HCT116 (cell line): Measurements from ENCODE around the gene ADGRB2. TPM values are rescaled to one million over a fixed set of nuclear protein-coding genes. Genes with fewer than 3 reads are reported as not detected.

Experiments
- ATAC-seq: fragments of 200-7000 bp; cut with Tn5 transposase; 2 replicates; pipeline ENCODE4 v1.9.1; 2020; ENCODE audit warnings: mild to moderate bottlenecking, moderate library complexity
- BruUV-seq: library from RNA; stranded (reverse); fragments of 400-500 nt; replicated peaks from 2 replicates; lab custom pipeline; 2021; lab: Mats Ljungman, UMichigan
- CTCF ChIA-PET: fragments of 300-600 bp; sonication (Branson Sonifier 250); formaldehyde crosslinking; loops from one replicate; lab custom pipeline; 2021; ENCODE audit warnings: antibody characterized with exemption; lab: Charles Lee
- POLR2A ChIA-PET: fragments of 300-600, 350-600 bp; sonication (Branson Sonifier 250); formaldehyde crosslinking; loops from one replicate; lab custom pipeline; 2021; ENCODE audit warnings: antibody characterized with exemption; lab: Charles Lee
- RAD21 ChIA-PET, 2 experiments: fragments of 300-600 bp; sonication (Branson Sonifier 250); formaldehyde crosslinking; loops; one replicate each; lab custom pipeline; 2023; ENCODE audit warnings: low total read pairs in 2 of 2; ENCODE audit not compliant: uncharacterized antibody in 2 of 2, unreplicated experiment in 2 of 2, low non-redundant PET in 1 of 2; lab: Charles Lee
- DNase-seq: peaks from one replicate; pipeline ENCODE4 v3.0.0-alpha.2; 2010; ENCODE audit warnings: low read depth, low spot score
- H2AFZ ChIP-seq: fragments of 200-600 bp; shearing (Covaris generic), sonication (generic); 2 replicates; pipeline ENCODE4 v1.6.1; 2017; ENCODE audit warnings: low read depth, mixed run types, mixed read lengths, antibody characterized with exemption, low read length; ENCODE audit not compliant: poor library complexity, severe bottlenecking
- H3K27ac ChIP-seq: 2 replicates; pipeline ENCODE4 v1.5.1; 2012; ENCODE audit warnings: low read depth, low read length
- H3K27me3 ChIP-seq: fragments of 200-600 bp; sonication (generic); 2 replicates; pipeline ENCODE4 v1.6.1; 2016; ENCODE audit warnings: mixed run types, low read length, mixed read lengths; ENCODE audit not compliant: insufficient read depth
- H3K36me3 ChIP-seq, 2 experiments: fragments of 200-500 bp in 1 of 2; fragments of 200-600 bp in 1 of 2; sonication (Bioruptor generic) in 1 of 2; sonication (generic) in 1 of 2; 2 replicates each; pipeline versions ENCODE4 v1.5.1 to v1.6.1; 2014 to 2016; ENCODE audit warnings: low read length in 2 of 2, inconsistent platforms in 1 of 2, mixed read lengths in 1 of 2, mixed run types in 1 of 2; ENCODE audit not compliant: insufficient read depth in 2 of 2, control insufficient read depth in 1 of 2
- H3K4me1 ChIP-seq, 2 experiments: fragments of 200-600 bp in 1 of 2; sonication (generic) in 1 of 2; 2 replicates each; pipeline versions ENCODE4 v1.5.1 to v1.6.1; 2012 to 2017; ENCODE audit warnings: low read length in 2 of 2, inconsistent platforms in 1 of 2, mild to moderate bottlenecking in 1 of 2, mixed read lengths in 1 of 2, mixed run types in 1 of 2, moderate library complexity in 1 of 2; ENCODE audit not compliant: insufficient read depth in 2 of 2, control insufficient read depth in 1 of 2
- H3K4me2 ChIP-seq: fragments of 200-600 bp; sonication (generic); 2 replicates; pipeline ENCODE4 v1.6.1; 2017; ENCODE audit warnings: mixed run types, low read length, mixed read lengths
- H3K4me3 ChIP-seq, 2 experiments: fragments of 200-600 bp in 1 of 2; sonication (generic) in 1 of 2; replicated peaks in 1 of 2; 2 replicates each; pipeline ENCODE4 v1.5.1; 2011 to 2016; ENCODE audit warnings: low read length in 2 of 2, control low read depth in 1 of 2, low read depth in 1 of 2, mild to moderate bottlenecking in 1 of 2, mixed read lengths in 1 of 2, mixed run types in 1 of 2
- H3K79me2 ChIP-seq: fragments of 200-600 bp; sonication (generic); 2 replicates; pipeline ENCODE4 v1.6.1; 2017; ENCODE audit warnings: mild to moderate bottlenecking, mixed run types, low read length, moderate library complexity, mixed read lengths; ENCODE audit not compliant: insufficient read depth
- H3K9ac ChIP-seq: fragments of 200-600 bp; sonication (generic); 2 replicates; pipeline ENCODE4 v1.6.1; 2016; ENCODE audit warnings: low read length, mixed read lengths
- H3K9me2 ChIP-seq: fragments of 200-600 bp; sonication (generic), shearing (Covaris generic); 2 replicates; pipeline ENCODE4 v1.6.1; 2017; ENCODE audit warnings: mixed run types, mild to moderate bottlenecking, moderate library complexity; ENCODE audit not compliant: insufficient read depth
- H3K9me3 ChIP-seq, 2 experiments: fragments of 200-500 bp in 1 of 2; fragments of 200-600 bp in 1 of 2; sonication (Bioruptor generic) in 1 of 2; sonication (generic) in 1 of 2; 2 replicates each; pipeline ENCODE4 v1.6.1; 2014 to 2017; ENCODE audit warnings: low read length in 2 of 2, mixed read lengths in 2 of 2, inconsistent platforms in 1 of 2, low read depth in 1 of 2, mild to moderate bottlenecking in 1 of 2, mixed run types in 1 of 2, moderate library complexity in 1 of 2; ENCODE audit not compliant: control insufficient read depth in 1 of 2, insufficient read depth in 1 of 2
- H4K20me1 ChIP-seq: fragments of 200-600 bp; sonication (generic), shearing (Covaris generic); 2 replicates; pipeline ENCODE4 v1.6.1; 2017; ENCODE audit warnings: mixed run types, mild to moderate bottlenecking, moderate library complexity; ENCODE audit not compliant: insufficient read depth
- CBX3 ChIP-seq: IDR thresholded peaks from 2 replicates; pipeline ENCODE4 v1.6.1; 2012; ENCODE audit warnings: low read depth
- CEBPB ChIP-seq: IDR thresholded peaks from 2 replicates; pipeline ENCODE4 v1.6.1; 2012; ENCODE audit warnings: low read depth
- EGR1 ChIP-seq: IDR thresholded peaks from 2 replicates; pipeline ENCODE4 v1.6.1; 2012; ENCODE audit warnings: low read depth
- ELF1 ChIP-seq: IDR thresholded peaks from 2 replicates; pipeline ENCODE4 v1.6.1; 2012; ENCODE audit warnings: low read depth, borderline replicate concordance
- EZH2 ChIP-seq: fragments of 200-600 bp; sonication (generic); IDR thresholded peaks from 2 replicates; pipeline ENCODE4 v1.6.1; 2017; ENCODE audit warnings: antibody characterized with exemption, mixed run types
- FOSL1 ChIP-seq: IDR thresholded peaks from 2 replicates; pipeline ENCODE4 v1.6.1; 2012; ENCODE audit warnings: low read depth
- JUND ChIP-seq: IDR thresholded peaks from 2 replicates; pipeline ENCODE4 v1.6.1; 2012
- POLR2A ChIP-seq: IDR thresholded peaks from 2 replicates; pipeline ENCODE4 v1.7.0; 2011; ENCODE audit warnings: borderline replicate concordance; ENCODE audit not compliant: insufficient read depth, insufficient read length; ENCODE audit errors: extremely low read depth
- POLR2AphosphoS5 ChIP-seq: IDR thresholded peaks from 2 replicates; pipeline ENCODE4 v1.6.1; 2011; ENCODE audit warnings: mild to moderate bottlenecking, low read depth, low read length, moderate library complexity
- RAD21 ChIP-seq: IDR thresholded peaks from 2 replicates; pipeline ENCODE4 v1.6.1; 2012; ENCODE audit warnings: low read depth, mild to moderate bottlenecking
- SIN3A ChIP-seq: IDR thresholded peaks from 2 replicates; pipeline ENCODE4 v1.6.1; 2012; ENCODE audit warnings: low read depth
- SP1 ChIP-seq: IDR thresholded peaks from 2 replicates; pipeline ENCODE4 v1.6.1; 2012; ENCODE audit warnings: low read depth
- SRF ChIP-seq: IDR thresholded peaks from 2 replicates; pipeline ENCODE4 v1.6.1; 2012; ENCODE audit warnings: low read depth
- TCF7L2 ChIP-seq: IDR thresholded peaks from 2 replicates; pipeline ENCODE4 v1.7.0; 2011; ENCODE audit warnings: borderline replicate concordance, inconsistent platforms; ENCODE audit not compliant: insufficient read depth, insufficient read length; ENCODE audit errors: extremely low read depth
- YY1 ChIP-seq: IDR thresholded peaks from 2 replicates; pipeline ENCODE4 v1.6.1; 2011; ENCODE audit warnings: low read length, low read depth, moderate library complexity, mild to moderate bottlenecking; ENCODE audit not compliant: insufficient replicate concordance; ENCODE audit errors: extremely low read depth
- ZFX ChIP-seq: fragments of 450-650 bp; IDR thresholded peaks from 2 replicates; pipeline ENCODE4 v1.6.1; 2017
- intact Hi-C: fragments of 100-400 bp; cut with micrococcal nuclease; formaldehyde crosslinking; loops from 2 replicates; pipeline ENCODE4 v1.10.0; 2022
- total RNA-seq: library from RNA; stranded (reverse); gene quantifications from one replicate; pipeline ENCODE4 v1.2.1, GENCODE V29; 2021; ENCODE audit not compliant: unreplicated experiment
- TF ChIP-seq, protein P1 (sequence below): IDR thresholded peaks from 2 replicates; pipeline ENCODE4 v1.6.1; 2012; ENCODE audit warnings: low read depth
- TF ChIP-seq, protein P2 (sequence below): IDR thresholded peaks from 2 replicates; pipeline ENCODE4 v1.6.1; 2011; ENCODE audit warnings: mild to moderate bottlenecking, low read length, moderate library complexity; ENCODE audit not compliant: insufficient replicate concordance; ENCODE audit errors: extremely low read depth
- TF ChIP-seq, protein P3 (sequence below): IDR thresholded peaks from 2 replicates; pipeline ENCODE4 v1.6.1; 2012

The ADGRB2 gene
- total RNA-seq, 1 experiment from 2014 or later = 10.1 TPM

DNA sequence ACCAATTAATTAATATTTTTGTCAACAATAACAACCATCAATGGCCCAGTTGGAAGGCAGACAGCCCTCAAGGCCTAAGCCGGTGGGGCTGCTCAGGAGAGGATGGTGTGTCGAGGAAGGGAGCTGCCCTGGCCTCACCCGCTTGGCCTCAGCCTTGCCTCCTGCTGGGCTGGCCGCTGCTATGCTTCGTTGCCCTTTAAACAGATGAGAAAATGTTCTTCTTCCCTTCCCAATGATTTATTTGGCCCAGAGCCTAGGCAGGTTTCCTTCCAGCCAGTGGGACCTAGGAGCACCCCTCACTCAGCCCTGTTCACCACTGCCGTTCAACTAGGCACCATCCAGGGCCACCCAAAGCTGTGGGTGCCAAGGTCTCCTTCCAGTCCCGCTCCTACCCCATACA is 3.1 kb upstream of the ADGRB2 start:
- Histone ChIP-seq H4K20me1 (no peaks in the 10 kb centered on the region), H3K27me3 (no peaks in the 10 kb centered on the region), H3K9me3 (no peaks in the 10 kb centered on the region), H3K79me2 (no peaks in the 10 kb centered on the region), H3K36me3 (no peaks in the 10 kb centered on the region), H3K4me1 (peaks cover 14 to 32% of the 10 kb centered on the region in 2 experiments), H3K9ac (no peak overlapping the region), H3K4me3 (no peak overlapping the region), H3K4me2 (no peak overlapping the region), H3K9me2 (no peaks in the 10 kb centered on the region), H3K27ac (no peak overlapping the region), H2AFZ (no peak overlapping the region)
- DNase-seq (no peak), ATAC-seq (no peak)
- no TSS peak for BruUV-seq
- POLR2A ChIA-PET = no interaction called here
- RAD21 ChIA-PET = no interaction called here
- intact Hi-C loops = no loop called here
- CTCF ChIA-PET = interaction anchor here (0.6 to 1.8 kb wide), 3 partner anchors 22 to 103 kb away, joined by 3 to 8 read pairs (median 3); no protein-coding TSS in a partner anchor
- TF ChIP-seq RAD21 = no peak
- TF ChIP-seq CEBPB = no peak
- TF ChIP-seq ELF1 = no peak
- no peak for TF ChIP-seq TCF7L2
- TF ChIP-seq, protein P1, sequence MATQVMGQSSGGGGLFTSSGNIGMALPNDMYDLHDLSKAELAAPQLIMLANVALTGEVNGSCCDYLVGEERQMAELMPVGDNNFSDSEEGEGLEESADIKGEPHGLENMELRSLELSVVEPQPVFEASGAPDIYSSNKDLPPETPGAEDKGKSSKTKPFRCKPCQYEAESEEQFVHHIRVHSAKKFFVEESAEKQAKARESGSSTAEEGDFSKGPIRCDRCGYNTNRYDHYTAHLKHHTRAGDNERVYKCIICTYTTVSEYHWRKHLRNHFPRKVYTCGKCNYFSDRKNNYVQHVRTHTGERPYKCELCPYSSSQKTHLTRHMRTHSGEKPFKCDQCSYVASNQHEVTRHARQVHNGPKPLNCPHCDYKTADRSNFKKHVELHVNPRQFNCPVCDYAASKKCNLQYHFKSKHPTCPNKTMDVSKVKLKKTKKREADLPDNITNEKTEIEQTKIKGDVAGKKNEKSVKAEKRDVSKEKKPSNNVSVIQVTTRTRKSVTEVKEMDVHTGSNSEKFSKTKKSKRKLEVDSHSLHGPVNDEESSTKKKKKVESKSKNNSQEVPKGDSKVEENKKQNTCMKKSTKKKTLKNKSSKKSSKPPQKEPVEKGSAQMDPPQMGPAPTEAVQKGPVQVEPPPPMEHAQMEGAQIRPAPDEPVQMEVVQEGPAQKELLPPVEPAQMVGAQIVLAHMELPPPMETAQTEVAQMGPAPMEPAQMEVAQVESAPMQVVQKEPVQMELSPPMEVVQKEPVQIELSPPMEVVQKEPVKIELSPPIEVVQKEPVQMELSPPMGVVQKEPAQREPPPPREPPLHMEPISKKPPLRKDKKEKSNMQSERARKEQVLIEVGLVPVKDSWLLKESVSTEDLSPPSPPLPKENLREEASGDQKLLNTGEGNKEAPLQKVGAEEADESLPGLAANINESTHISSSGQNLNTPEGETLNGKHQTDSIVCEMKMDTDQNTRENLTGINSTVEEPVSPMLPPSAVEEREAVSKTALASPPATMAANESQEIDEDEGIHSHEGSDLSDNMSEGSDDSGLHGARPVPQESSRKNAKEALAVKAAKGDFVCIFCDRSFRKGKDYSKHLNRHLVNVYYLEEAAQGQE = no peak
- TF ChIP-seq JUND = no peak
- TF ChIP-seq, protein P2, sequence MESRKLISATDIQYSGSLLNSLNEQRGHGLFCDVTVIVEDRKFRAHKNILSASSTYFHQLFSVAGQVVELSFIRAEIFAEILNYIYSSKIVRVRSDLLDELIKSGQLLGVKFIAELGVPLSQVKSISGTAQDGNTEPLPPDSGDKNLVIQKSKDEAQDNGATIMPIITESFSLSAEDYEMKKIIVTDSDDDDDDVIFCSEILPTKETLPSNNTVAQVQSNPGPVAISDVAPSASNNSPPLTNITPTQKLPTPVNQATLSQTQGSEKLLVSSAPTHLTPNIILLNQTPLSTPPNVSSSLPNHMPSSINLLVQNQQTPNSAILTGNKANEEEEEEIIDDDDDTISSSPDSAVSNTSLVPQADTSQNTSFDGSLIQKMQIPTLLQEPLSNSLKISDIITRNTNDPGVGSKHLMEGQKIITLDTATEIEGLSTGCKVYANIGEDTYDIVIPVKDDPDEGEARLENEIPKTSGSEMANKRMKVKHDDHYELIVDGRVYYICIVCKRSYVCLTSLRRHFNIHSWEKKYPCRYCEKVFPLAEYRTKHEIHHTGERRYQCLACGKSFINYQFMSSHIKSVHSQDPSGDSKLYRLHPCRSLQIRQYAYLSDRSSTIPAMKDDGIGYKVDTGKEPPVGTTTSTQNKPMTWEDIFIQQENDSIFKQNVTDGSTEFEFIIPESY = no peak
- TF ChIP-seq POLR2AphosphoS5 = no peak
- TF ChIP-seq POLR2A = no peak
- TF ChIP-seq, protein P3, sequence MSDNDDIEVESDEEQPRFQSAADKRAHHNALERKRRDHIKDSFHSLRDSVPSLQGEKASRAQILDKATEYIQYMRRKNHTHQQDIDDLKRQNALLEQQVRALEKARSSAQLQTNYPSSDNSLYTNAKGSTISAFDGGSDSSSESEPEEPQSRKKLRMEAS = no peak
- TF ChIP-seq ZFX = no peak
- TF ChIP-seq EGR1 = no peak
- TF ChIP-seq FOSL1 = no peak
- TF ChIP-seq CBX3 = no peak
- TF ChIP-seq EZH2 = no peak
- TF ChIP-seq YY1 = no peak
- TF ChIP-seq SRF = no peak
- no peak for TF ChIP-seq SIN3A
- TF ChIP-seq SP1 = no peak
- TF ChIP-seq, all 23 proteins: peak for 0
